Caco-2 (cell line): ENCODE data around the gene TBRG4. TPM values are rescaled to one million over a fixed set of nuclear protein-coding genes. Genes with fewer than 3 reads are reported as not detected.

Experiments used
- BruUV-seq: library from RNA; stranded (reverse); fragments of 400-500 nt; replicated peaks from 2 replicates; lab custom pipeline; 2021; lab: Mats Ljungman, UMichigan
- CTCF ChIA-PET: fragments of 300-600 bp; sonication (Branson Sonifier 250); formaldehyde crosslinking; loops from one replicate; lab custom pipeline; 2022; ENCODE audit warnings: antibody characterized with exemption; lab: Charles Lee
- POLR2A ChIA-PET: fragments of 300-600 bp; sonication (Branson Sonifier 250); formaldehyde crosslinking; loops from one replicate; lab custom pipeline; 2022; ENCODE audit warnings: antibody characterized with exemption; lab: Charles Lee
- DNase-seq, 2 experiments: peaks; one replicate each; pipeline versions ENCODE4 v3.0.0 to v3.0.0-alpha.2; 2020 to 2022
- H3K27me3 ChIP-seq: replicated peaks from 2 replicates; pipeline ENCODE4 v1.6.0; 2011; ENCODE audit warnings: low read length; ENCODE audit not compliant: control insufficient read depth, insufficient read depth
- H3K36me3 ChIP-seq: 2 replicates; pipeline ENCODE4 v1.5.1; 2011; ENCODE audit warnings: low read length; ENCODE audit not compliant: control insufficient read depth, insufficient read depth
- H3K4me1 ChIP-seq: fragments of 250-450 bp; sonication (Bioruptor Pico); 2 replicates; pipeline ENCODE4 v1.5.1; 2020; ENCODE audit warnings: mild to moderate bottlenecking
- H3K4me3 ChIP-seq: 2 replicates; pipeline ENCODE4 v1.5.1; 2011; ENCODE audit warnings: low read depth, mild to moderate bottlenecking, control low read depth, low read length
- H3K9me3 ChIP-seq: fragments of 250-450 bp; sonication (Bioruptor Pico); 2 replicates; pipeline ENCODE4 v1.5.1; 2020; ENCODE audit warnings: mild to moderate bottlenecking, moderate library complexity
- H3K27ac Mint-ChIP-seq: one replicate; pipeline ENCODE4 v1.8.0; 2022; ENCODE audit warnings: mixed read lengths; ENCODE audit not compliant: unreplicated experiment
- H3K27me3 Mint-ChIP-seq: one replicate; pipeline ENCODE4 v1.8.0; 2022; ENCODE audit warnings: mixed read lengths; ENCODE audit not compliant: insufficient read depth, unreplicated experiment
- H3K36me3 Mint-ChIP-seq: one replicate; pipeline ENCODE4 v1.8.0; 2022; ENCODE audit warnings: mild to moderate bottlenecking, mixed read lengths; ENCODE audit not compliant: insufficient read depth, unreplicated experiment
- H3K4me1 Mint-ChIP-seq: one replicate; pipeline ENCODE4 v1.8.0; 2022; ENCODE audit warnings: low read depth, mixed read lengths; ENCODE audit not compliant: unreplicated experiment
- H3K4me3 Mint-ChIP-seq: one replicate; pipeline ENCODE4 v1.8.0; 2022; ENCODE audit warnings: mild to moderate bottlenecking, moderate library complexity, mixed read lengths; ENCODE audit not compliant: unreplicated experiment
- H3K9me3 Mint-ChIP-seq: one replicate; pipeline ENCODE4 v1.8.0; 2022; ENCODE audit warnings: mixed read lengths; ENCODE audit not compliant: unreplicated experiment
- CTCF ChIP-seq, 2 experiments: fragments of 200-600 bp in 1 of 2; IDR thresholded peaks; 1 replicate in 1 of 2; 2 replicates in 1 of 2; pipeline versions ENCODE4 v1.5.1 to v1.8.0; 2011 to 2022; ENCODE audit warnings: antibody characterized with exemption in 1 of 2, control low read depth in 1 of 2, inconsistent platforms in 1 of 2, low read depth in 1 of 2, low read length in 1 of 2, mild to moderate bottlenecking in 1 of 2, moderate library complexity in 1 of 2; ENCODE audit not compliant: insufficient read depth in 1 of 2, severe bottlenecking in 1 of 2, unreplicated experiment in 1 of 2
- intact Hi-C: fragments of 100-400 bp; cut with micrococcal nuclease; formaldehyde crosslinking; loops from one replicate; pipeline ENCODE4 v1.10.0; 2022; ENCODE audit not compliant: unreplicated experiment
- total RNA-seq: library from RNA; stranded (reverse); gene quantifications from 2 replicates; pipeline ENCODE4 v1.2.3, GENCODE V29; 2022

Gene TBRG4
- total RNA-seq, 1 experiment from 2014 or later, result 116 TPM

GRCh38 chr7:45082831-45083331 lies 28.6 kb downstream of the TBRG4 start:
- Mint-ChIP-seq H3K36me3 (no peaks in the 10 kb centered on the region), H3K9me3 (no peaks in the 10 kb centered on the region), H3K4me3 (no peak overlapping the region), H3K27ac (no peak overlapping the region), H3K27me3 (no peaks in the 10 kb centered on the region), H3K4me1 (no peaks in the 10 kb centered on the region)
- TF ChIP-seq CTCF (IDR thresholded peaks at IDR 0.05; ENCODE audit: insufficient read depth in 1 of 2, low read depth in 1 of 2, low read length in 1 of 2, severe bottlenecking in 1 of 2, unreplicated experiment in 1 of 2), result no peak
- Histone ChIP-seq H3K36me3 (no peaks in the 10 kb centered on the region), H3K4me1 (no peaks in the 10 kb centered on the region), H3K4me3 (no peak overlapping the region), H3K27me3 (no peaks in the 10 kb centered on the region), H3K9me3 (no peaks in the 10 kb centered on the region)
- BruUV-seq, result no TSS peak
- ChIA-PET POLR2A (no interaction called here), CTCF (no interaction called here)
- DNase-seq, result peak in 1 of 2 experiments; percentile 38
- intact Hi-C loops, result no loop called here

GRCh38 chr7:45082031-45082830 lies 29.3 kb downstream of the TBRG4 start:
- no peaks in the 10 kb centered on the region for H3K36me3 Mint-ChIP-seq
- no peak overlapping the region for H3K4me3 ChIP-seq
- no peaks in the 10 kb centered on the region for H3K27me3 Mint-ChIP-seq
- no peaks in the 10 kb centered on the region for H3K4me1 ChIP-seq
- H3K4me3 Mint-ChIP-seq, result no peak overlapping the region
- no TSS peak for BruUV-seq
- intact Hi-C loops, result no loop called here
- TF ChIP-seq CTCF (IDR thresholded peaks at IDR 0.05; ENCODE audit: insufficient read depth in 1 of 2, low read depth in 1 of 2, low read length in 1 of 2, severe bottlenecking in 1 of 2, unreplicated experiment in 1 of 2), result no peak
- no peaks in the 10 kb centered on the region for H3K4me1 Mint-ChIP-seq
- ChIA-PET POLR2A (no interaction called here), CTCF (no interaction called here)
- H3K27me3 ChIP-seq, result no peaks in the 10 kb centered on the region
- no peaks in the 10 kb centered on the region for H3K9me3 Mint-ChIP-seq
- peak in 1 of 2 experiments; percentile 28 for DNase-seq
- H3K27ac Mint-ChIP-seq, result no peak overlapping the region
- no peaks in the 10 kb centered on the region for H3K36me3 ChIP-seq
- no peaks in the 10 kb centered on the region for H3K9me3 ChIP-seq

GRCh38 chr7:45081670-45081974 lies 29.9 kb downstream of the TBRG4 start:
- Histone ChIP-seq H3K9me3 (no peaks in the 10 kb centered on the region), H3K36me3 (no peaks in the 10 kb centered on the region), H3K27me3 (no peaks in the 10 kb centered on the region), H3K4me1 (no peaks in the 10 kb centered on the region), H3K4me3 (no peak overlapping the region)
- DNase-seq, result peak in 1 of 2 experiments; percentile 29
- intact Hi-C loops, result no loop called here
- Mint-ChIP-seq H3K4me3 (no peak overlapping the region), H3K27me3 (no peaks in the 10 kb centered on the region), H3K27ac (no peak overlapping the region), H3K9me3 (no peaks in the 10 kb centered on the region), H3K4me1 (no peaks in the 10 kb centered on the region), H3K36me3 (no peaks in the 10 kb centered on the region)
- CTCF ChIA-PET, result no interaction called here
- no peak for TF ChIP-seq CTCF (IDR thresholded peaks at IDR 0.05; ENCODE audit: insufficient read depth in 1 of 2, low read depth in 1 of 2, low read length in 1 of 2, severe bottlenecking in 1 of 2, unreplicated experiment in 1 of 2)
- no TSS peak for BruUV-seq
- POLR2A ChIA-PET, result no interaction called here
